ENCODE results near the gene IL4I1.

DNA sequence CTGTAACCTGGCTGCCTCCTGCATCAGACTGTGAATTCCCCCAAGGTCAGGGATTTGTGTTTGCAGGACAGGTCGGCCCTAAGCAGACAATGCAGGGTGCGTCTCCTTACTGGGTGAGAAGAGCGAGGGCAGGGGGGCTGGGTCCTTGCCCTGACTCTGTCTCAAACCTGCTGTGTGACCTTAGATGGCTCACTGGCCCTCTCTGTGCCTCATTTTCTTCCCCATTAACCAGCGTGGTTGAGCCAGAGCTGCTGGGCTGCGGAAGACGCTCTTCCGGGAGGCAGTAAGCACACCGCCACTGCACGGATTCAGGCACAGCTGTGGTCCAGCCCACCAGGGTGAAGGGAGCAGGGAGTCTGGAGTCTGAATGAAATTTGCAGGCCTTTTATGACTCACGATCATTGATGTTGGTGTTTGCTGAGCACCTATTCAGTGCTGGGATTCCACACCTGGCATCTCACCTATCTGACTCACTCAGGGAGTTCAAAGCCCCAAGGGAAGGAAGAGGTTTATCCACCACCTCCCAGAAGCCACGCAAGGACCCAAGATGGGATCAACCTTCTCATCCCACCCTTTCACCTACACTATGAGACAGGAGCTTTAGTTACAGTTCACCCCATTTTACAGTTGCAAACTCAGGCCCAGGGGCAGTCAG is 22.1 kb downstream of the IL4I1 start:
- TF ChIP-seq, protein P1, sequence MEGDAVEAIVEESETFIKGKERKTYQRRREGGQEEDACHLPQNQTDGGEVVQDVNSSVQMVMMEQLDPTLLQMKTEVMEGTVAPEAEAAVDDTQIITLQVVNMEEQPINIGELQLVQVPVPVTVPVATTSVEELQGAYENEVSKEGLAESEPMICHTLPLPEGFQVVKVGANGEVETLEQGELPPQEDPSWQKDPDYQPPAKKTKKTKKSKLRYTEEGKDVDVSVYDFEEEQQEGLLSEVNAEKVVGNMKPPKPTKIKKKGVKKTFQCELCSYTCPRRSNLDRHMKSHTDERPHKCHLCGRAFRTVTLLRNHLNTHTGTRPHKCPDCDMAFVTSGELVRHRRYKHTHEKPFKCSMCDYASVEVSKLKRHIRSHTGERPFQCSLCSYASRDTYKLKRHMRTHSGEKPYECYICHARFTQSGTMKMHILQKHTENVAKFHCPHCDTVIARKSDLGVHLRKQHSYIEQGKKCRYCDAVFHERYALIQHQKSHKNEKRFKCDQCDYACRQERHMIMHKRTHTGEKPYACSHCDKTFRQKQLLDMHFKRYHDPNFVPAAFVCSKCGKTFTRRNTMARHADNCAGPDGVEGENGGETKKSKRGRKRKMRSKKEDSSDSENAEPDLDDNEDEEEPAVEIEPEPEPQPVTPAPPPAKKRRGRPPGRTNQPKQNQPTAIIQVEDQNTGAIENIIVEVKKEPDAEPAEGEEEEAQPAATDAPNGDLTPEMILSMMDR (IDR thresholded peaks at IDR 0.05 in 4 of 5, conservative IDR thresholded peaks at IDR 0.05 in 1 of 5): no peak
- no peak for TF ChIP-seq POLR2A (IDR thresholded peaks at IDR 0.05)
